ENCODE data around the gene HNRNPCL1.
"Not testable (repeated sequence)": the region's sequence is repeated elsewhere in the genome, so short reads cannot be mapped to it uniquely, and the experiment has no call there.

HNRNPCL1 gene

DNA sequence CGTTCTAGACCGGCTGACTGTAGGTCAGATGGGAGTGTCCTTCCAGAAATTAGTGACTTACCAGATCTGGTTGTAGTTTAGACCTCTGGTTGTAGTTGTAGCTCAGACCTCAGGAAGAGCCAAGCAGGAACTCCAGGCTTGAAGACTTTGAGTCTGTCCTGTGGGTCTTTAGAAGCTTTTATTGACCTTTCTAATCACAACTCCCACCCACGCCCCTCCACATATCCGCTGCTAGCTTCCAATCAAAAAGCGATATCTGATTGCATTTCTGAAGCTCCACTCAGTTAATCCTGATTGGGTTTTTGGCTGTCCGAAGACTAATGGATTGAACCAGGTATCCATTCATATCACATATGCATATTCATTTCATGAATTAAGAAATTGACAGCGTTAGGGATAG is at the start of gene HNRNPCL1:
Gene HNRNPCL1, minus strand, starts transcription at position 101 of the 400 bp plus-strand sequence. CDS start 431 bp downstream, outside the sequence.
- not testable (repeated sequence) for DNase-seq

- DNase-seq: not testable (repeated sequence)
Observed at GRCh38 chr1:12898170-12898569, 49.6 kb upstream of the HNRNPCL1 start, which contains the start of gene PRAMEF10. TSS of gene PRAMEF10 (minus strand) at chr1:12898270. CDS start at chr1:12895847, 2,423 bp downstream.

DNA sequence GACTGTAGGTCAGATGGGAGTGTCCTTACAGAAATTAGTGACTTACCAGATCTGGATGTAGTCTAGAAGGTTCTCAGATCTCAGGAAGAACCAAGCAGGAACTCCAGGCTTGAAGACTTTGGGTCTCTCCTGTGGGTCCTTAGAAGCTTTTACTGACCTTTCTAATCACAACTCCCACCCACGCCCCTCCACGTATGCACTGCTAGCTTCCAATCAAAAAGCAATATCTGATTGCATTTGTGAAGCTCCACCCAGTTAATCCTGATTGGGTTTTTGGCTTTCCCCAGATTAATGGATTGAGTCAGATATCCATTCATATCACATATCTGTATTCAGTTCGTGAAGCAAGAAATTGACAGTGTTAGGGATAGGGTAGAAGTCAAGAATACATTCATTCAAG is 37.6 kb upstream of the HNRNPCL1 start, which contains the start of gene PRAMEF4:
Gene PRAMEF4, minus strand, starts transcription at position 101 of the 400 bp plus-strand sequence. CDS start 2,807 bp downstream, outside the sequence.
- DNase-seq: not testable (repeated sequence)

- DNase-seq: not testable (repeated sequence)
Observed at GRCh38 chr1:12878453-12878852, 29.9 kb upstream of the HNRNPCL1 start.

DNA sequence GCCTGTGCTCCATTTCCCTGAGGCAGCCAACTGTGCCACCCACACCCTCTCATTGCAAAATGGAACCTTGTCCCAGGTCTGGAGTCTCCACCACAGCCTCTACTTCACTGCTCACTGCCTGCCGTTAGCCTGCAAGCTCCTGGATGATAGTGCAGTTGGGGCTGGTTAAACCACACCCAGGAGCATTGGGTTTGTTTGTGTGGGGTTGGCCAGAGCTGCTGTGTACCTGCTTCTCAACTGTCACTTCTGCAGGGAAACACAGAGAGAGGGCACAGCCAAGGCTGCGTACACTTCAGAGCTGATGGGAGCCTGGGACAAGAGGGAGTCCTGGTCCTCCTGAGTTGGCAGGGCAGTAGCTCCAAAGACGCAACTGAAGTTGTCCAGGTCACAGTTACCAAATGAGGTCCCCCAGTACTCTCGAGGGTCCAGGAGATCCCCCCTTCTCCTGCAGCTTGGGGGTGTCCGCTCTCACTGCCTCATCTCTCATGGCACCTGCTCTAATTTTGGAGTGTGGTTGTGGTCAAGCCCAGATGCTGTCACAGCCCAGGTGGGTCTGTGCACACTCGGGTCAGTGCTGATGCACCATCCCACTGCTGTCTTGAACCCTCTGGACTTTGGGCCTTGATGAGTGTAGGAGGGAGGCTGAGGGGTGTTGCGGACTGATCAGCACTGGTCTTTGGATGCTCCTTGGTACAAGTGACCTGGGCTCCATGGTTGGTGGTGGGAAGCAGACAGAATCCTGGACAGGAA is 14.8 kb upstream of the HNRNPCL1 start:
- not testable (repeated sequence) for DNase-seq

DNA sequence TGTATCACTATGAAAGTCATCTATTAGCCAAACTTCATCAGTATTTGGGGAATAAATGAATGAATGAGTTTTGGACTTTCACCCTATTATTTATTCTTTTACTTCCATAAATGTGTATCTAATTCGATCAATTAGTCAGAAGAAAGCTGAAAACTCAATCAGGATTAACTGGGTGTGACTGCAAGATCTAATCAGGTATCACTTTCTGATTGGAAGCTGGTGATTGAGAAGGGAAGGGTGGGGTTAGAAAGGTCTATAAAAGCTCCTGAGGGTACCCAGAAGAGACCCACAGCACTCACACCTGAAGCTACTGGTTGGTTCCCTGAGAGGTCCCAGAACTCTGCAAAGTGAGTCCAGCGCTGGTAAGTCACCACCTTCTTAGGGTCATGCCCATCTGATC is 8.3 kb upstream of the HNRNPCL1 start, which contains the start of gene PRAMEF2:
Gene PRAMEF2, plus strand, starts transcription at position 301 of the 400 bp plus-strand sequence. CDS start 1,924 bp downstream, outside the sequence.
- DNase-seq: not testable (repeated sequence)

DNA sequence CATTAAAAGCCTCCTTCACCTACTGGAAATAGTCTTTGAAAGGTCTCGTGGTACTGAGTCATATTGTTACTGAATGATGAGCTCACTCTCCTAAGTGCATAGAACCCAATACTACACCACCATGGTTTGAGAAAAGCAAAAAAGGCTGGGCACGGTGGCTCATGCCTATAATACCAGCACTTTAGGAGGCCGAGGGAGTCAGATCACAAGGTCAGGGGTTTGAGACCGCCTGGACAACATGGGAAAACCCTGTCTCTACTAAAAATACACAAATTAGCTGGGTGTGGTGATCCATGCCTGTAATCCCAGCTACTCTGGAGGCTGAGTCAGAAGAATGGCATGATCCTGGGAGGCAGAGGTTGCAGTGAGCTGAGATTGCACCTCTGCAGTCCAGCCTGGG is 3.3 kb upstream of the HNRNPCL1 start:
- DNase-seq: no peak

DNA sequence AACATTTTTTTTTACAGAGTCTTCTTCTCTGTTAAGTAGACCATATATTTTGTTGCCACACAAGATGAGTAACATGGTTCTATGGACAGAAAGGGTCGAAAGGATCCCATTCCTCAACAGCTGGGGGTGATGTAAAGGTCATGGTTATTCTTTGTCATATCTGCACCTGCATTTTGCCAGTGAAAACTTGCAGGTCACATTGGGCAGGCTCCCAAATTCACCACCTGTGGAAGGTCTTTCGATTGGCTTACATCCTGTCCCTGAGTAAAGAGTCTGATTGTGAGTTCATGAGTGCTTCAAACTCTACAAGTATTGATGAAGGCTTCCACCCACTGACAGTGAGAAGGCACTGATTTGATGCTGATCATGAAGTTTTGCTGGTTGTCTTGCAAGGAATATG is 15.3 kb downstream of the HNRNPCL1 start:
- DNase-seq: not testable (repeated sequence)

DNA sequence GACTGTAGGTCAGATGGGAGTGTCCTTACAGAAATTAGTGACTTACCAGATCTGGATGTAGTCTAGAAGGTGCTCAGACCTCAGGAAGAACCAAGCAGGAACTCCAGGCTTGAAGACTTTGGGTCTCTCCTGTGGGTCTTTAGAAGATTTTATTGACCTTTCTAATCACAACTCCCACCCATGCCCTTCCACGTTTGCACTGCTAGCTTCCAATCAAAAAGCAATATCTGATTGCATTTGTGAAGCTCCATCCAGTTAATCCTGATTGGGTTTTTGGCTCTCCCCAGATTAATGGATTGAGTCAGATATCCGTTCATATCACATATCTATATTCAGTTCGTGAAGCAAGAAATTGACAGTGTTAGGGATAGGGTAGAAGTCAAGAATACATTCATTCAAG is 17.2 kb downstream of the HNRNPCL1 start, which contains the start of gene PRAMEF11:
Gene PRAMEF11, minus strand, starts transcription at position 101 of the 400 bp plus-strand sequence. CDS start 2,621 bp downstream, outside the sequence.
- not testable (repeated sequence) for DNase-seq

DNA sequence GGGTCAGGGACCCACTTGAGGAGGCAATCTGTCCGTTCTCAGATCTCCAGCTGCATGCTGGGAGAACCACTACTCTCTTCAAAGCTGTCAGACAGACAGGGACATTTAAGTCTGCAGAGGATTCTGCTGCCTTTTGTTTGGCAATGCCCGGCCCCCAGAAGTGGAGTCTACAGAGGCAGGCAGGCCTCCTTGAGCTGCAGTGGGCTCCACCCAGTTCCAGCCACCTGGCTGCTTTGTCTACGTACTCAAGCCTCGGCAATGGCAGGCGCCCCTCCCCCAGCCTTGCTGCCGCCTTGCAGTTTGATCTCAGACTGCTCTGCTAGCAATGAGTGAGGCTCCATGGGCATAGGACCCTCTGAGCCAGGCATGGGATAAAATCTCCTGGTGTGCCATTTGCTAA is 29.5 kb downstream of the HNRNPCL1 start:
- not testable (repeated sequence) for DNase-seq

DNA sequence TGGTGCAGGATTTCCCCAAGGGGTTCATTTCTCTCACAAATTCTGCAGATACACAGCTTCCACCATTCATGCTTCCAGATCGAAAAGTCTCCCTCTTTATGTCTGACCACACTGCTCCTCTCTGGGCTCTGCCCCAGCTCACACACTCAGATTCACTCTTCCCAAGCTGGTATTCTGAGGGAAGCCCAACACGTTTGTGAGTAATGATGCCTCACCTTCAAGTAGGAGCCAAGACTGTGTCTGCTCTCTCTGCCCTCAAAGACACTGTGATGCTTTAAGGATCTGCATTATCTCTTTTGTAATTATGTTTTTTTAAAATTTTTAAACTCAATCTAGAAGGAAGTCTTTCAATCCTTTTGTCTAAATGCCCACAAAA is 37.1 kb downstream of the HNRNPCL1 start:
- no peak for DNase-seq

GRCh38 chr1:12810691-12811408 is 37.7 kb downstream of the HNRNPCL1 start:
- no peak for DNase-seq

DNA sequence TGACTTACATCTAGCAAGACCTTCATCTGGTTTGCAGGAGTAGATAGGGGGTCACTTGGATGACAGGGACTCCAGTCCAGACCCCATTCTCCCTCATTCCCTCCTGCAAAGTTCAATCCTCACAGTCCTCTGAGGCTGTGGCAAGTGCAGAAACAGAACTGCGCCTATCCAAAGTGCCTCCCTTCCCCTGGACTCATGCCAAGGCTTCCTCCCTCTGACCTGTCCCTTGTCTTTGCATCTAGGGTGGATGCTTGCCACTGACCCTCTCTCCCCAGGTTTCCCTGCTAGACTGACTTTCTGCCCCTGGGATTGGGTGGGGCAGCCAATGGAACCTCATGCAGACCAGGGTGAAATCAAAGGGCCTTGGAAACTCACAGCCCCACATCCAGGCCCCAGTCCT is 38.6 kb downstream of the HNRNPCL1 start:
- DNase-seq: no peak

- DNase-seq: no peak
Observed at GRCh38 chr1:12799730-12800129, 48.8 kb downstream of the HNRNPCL1 start.

- no peak for DNase-seq
Observed at GRCh38 chr1:12798911-12799310, 49.6 kb downstream of the HNRNPCL1 start.
